Peyer's patch (tissue), 4 donors: ENCODE data around the gene DNAI1.

Experiments
- CTCF ChIP-seq, 6 experiments: fragments of 450-650 bp in 4 of 6; fragments of 200-600 bp in 2 of 6; sonication (generic) in 1 of 6; IDR thresholded peaks; one replicate each; pipeline ENCODE4 v1.5.1; 2017 to 2019; ENCODE audit warnings: antibody characterized with exemption in 6 of 6, mild to moderate bottlenecking in 3 of 6, moderate library complexity in 1 of 6
- POLR2A ChIP-seq, 2 donors: fragments of 450-650 bp; IDR thresholded peaks; one replicate each; pipeline ENCODE4 v1.5.1; 2017; ENCODE audit warnings: antibody characterized with exemption in 2 of 2, mild to moderate bottlenecking in 2 of 2, moderate library complexity in 2 of 2

- TF ChIP-seq CTCF (IDR thresholded peaks at IDR 0.05) = no peak
- no peak for TF ChIP-seq POLR2A (IDR thresholded peaks at IDR 0.05)
Observed at GRCh38 chr9:34412336-34412735, 46.3 kb upstream of the DNAI1 start.
